Nephron progenitor cell (in vitro differentiated cells): Measurements from ENCODE around the gene COL13A1.

Source experiments
- DNase-seq: peaks from one replicate; pipeline ENCODE4 v3.0.0; 2021
- H3K27ac Mint-ChIP-seq: 2 replicates; pipeline ENCODE4 v1.8.0; 2021; ENCODE audit warnings: mild to moderate bottlenecking, moderate library complexity, mixed read lengths
- H3K27me3 Mint-ChIP-seq: 2 replicates; pipeline ENCODE4 v1.8.0; 2021; ENCODE audit warnings: mild to moderate bottlenecking, low read depth, mixed read lengths; ENCODE audit not compliant: poor library complexity
- H3K36me3 Mint-ChIP-seq: 2 replicates; pipeline ENCODE4 v1.8.0; 2021; ENCODE audit warnings: low read depth, mixed read lengths
- H3K4me1 Mint-ChIP-seq: 2 replicates; pipeline ENCODE4 v1.8.0; 2021; ENCODE audit warnings: mixed read lengths
- H3K4me3 Mint-ChIP-seq: 2 replicates; pipeline ENCODE4 v1.8.0; 2021; ENCODE audit warnings: mild to moderate bottlenecking, moderate library complexity, mixed read lengths
- H3K9me3 Mint-ChIP-seq: 2 replicates; pipeline ENCODE4 v1.8.0; 2021; ENCODE audit warnings: mild to moderate bottlenecking, moderate library complexity, mixed read lengths
- TF ChIP-seq, protein P1 (sequence below): fragments of 200-600 bp; sonication (generic); IDR thresholded peaks from 2 replicates; pipeline ENCODE4 v1.5.0; 2021; ENCODE audit warnings: antibody characterized with exemption

COL13A1 gene

DNA sequence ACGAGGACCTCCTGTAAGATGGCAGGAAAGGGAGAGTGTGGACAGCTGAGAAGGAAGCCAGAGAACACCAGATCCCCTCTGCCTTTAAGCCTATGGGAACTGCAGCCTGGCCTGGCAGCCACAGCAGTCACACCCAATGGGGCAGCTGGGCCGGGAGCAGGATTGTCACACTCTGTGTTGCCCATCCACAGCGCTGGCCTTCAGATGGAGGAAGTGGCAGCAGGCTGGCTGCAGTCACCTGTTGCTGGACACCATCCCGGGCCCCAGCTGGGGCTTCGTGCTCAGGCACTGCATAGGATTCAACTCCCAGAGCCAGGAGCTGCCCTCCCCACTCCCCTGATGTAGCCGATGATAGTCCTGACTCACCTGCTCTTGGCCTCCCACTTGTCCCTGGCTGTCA is 114.4 kb downstream of the COL13A1 start:
- DNase-seq = no peak
- H3K9me3 Mint-ChIP-seq = no peaks in the 10 kb centered on the region
- TF ChIP-seq, protein P1, sequence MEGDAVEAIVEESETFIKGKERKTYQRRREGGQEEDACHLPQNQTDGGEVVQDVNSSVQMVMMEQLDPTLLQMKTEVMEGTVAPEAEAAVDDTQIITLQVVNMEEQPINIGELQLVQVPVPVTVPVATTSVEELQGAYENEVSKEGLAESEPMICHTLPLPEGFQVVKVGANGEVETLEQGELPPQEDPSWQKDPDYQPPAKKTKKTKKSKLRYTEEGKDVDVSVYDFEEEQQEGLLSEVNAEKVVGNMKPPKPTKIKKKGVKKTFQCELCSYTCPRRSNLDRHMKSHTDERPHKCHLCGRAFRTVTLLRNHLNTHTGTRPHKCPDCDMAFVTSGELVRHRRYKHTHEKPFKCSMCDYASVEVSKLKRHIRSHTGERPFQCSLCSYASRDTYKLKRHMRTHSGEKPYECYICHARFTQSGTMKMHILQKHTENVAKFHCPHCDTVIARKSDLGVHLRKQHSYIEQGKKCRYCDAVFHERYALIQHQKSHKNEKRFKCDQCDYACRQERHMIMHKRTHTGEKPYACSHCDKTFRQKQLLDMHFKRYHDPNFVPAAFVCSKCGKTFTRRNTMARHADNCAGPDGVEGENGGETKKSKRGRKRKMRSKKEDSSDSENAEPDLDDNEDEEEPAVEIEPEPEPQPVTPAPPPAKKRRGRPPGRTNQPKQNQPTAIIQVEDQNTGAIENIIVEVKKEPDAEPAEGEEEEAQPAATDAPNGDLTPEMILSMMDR = no peak
- H3K4me1 Mint-ChIP-seq = peaks cover 38% of the 10 kb centered on the region
- peaks cover 2% of the 10 kb centered on the region for H3K36me3 Mint-ChIP-seq
- H3K4me3 Mint-ChIP-seq = no peak overlapping the region
- no peak overlapping the region for H3K27ac Mint-ChIP-seq
- H3K27me3 Mint-ChIP-seq = peaks cover 48% of the 10 kb centered on the region

DNA sequence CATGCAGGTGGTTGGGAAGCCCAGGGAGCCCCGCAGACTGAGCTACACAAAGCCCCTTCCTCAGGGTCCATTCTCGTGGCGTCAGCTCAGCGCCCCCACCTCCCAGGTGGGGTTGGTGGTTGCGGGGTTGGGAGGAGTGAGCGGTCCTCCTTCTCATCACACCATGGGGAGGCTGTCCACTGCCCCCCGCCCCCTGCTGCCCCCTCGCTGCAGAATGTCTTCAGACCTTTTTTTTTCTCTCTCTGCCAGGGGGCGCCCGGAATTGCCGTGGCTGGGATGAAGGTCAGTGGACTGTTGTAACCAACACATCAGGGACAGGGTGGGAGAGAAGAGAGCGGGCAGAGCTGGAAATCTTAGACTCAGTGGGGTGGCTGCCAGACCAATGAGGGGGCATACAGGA is 116.3 kb downstream of the COL13A1 start:
- TF ChIP-seq, protein P1 = no peak
- Mint-ChIP-seq H3K27ac (no peak overlapping the region), H3K36me3 (peaks cover 6% of the 10 kb centered on the region), H3K4me3 (no peak overlapping the region), H3K9me3 (no peaks in the 10 kb centered on the region), H3K27me3 (peaks cover 51% of the 10 kb centered on the region), H3K4me1 (peaks cover 20% of the 10 kb centered on the region)
- no peak for DNase-seq

DNA sequence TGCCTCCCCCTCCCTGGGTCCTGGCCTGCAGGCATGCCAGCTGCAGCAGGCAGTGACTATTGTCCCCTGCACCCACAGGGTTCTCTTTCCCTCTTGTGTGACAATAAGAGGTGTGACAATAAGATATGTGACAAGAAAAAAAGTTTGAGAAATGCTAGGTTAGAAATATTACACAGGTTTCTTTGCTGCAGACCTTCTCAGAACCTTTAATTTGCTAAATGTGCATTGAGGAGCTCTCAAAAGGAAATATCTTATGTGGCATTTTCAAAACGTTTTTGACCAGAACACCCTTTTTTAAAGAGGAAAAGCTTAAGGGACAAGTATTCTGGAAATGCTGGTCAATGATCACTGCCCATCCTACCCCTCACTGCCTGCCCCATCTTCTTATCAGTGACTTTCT is 117.5 kb downstream of the COL13A1 start:
- peaks cover 51% of the 10 kb centered on the region for H3K27me3 Mint-ChIP-seq
- H3K4me1 Mint-ChIP-seq = peaks cover 8% of the 10 kb centered on the region
- no peak for DNase-seq
- TF ChIP-seq, protein P1 = no peak
- H3K27ac Mint-ChIP-seq = no peak overlapping the region
- H3K36me3 Mint-ChIP-seq = peaks cover 6% of the 10 kb centered on the region
- no peaks in the 10 kb centered on the region for H3K9me3 Mint-ChIP-seq
- H3K4me3 Mint-ChIP-seq = no peak overlapping the region

DNA sequence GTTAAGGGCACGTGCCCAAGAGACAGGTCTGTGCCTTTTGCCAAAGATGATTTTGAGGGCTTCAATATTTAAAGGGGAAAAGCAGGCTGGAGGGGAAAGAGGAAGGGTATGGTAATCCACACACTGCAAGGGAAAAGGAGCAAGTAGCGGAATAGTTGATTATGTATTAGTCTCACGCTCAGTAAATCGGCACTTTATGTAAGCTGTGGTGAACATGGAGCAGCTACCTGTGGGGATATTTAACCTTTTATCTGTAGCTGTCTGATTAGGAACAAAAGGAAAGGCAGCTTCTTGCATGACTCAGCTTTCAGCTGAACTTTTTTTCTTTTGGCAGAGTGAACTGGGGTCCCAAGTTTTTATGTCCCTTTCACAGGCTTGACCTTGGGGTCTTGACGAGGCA is 123.4 kb downstream of the COL13A1 start:
- DNase-seq = no peak
- H3K27me3 Mint-ChIP-seq = peaks cover 15% of the 10 kb centered on the region
- H3K4me3 Mint-ChIP-seq = no peak overlapping the region
- no peak overlapping the region for H3K27ac Mint-ChIP-seq
- H3K9me3 Mint-ChIP-seq = peaks cover 4% of the 10 kb centered on the region
- H3K36me3 Mint-ChIP-seq = peaks cover 11% of the 10 kb centered on the region
- TF ChIP-seq, protein P1 = no peak
- peaks cover 23% of the 10 kb centered on the region for H3K4me1 Mint-ChIP-seq

DNA sequence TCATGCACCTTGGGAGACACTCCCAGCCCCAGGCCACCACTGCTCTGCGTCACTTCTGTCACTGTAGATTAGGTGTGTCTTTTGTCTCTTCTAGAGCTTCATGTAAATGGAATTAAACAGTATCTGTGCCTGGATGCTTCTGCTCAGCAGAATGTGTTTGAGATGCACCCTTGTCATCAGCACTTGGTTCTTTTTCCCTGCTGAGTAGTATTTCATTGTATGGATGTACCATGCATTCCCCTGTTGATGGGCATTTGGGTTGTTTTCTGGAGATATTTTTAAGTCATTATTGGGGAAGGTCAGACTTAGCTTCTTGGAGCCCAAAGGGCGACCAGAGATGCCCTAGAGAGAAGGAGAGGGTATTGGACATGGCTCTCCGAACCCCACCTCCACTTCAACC is 126.6 kb downstream of the COL13A1 start:
- H3K27ac Mint-ChIP-seq = no peak overlapping the region
- TF ChIP-seq, protein P1 = no peak

DNA sequence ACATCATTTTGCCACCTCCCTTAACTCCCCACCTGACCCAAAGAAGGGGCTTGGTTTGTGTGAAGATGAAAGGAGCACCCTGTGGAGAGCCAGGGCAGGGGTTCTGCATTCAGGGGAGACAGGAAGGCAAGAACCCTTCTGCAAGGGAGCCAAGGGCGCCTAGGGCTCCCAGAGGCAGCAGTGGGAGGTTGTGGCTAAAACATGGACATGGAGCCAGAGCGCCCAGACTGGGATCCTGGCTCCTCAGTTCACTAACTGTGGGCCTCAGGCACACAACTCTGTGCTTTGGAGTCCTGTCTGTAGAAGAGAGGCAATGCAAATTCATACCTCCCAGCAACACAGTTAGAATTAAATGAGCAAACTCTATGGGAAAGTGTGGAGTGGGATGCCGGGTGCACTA is 127.9 kb downstream of the COL13A1 start:
- peaks cover 5% of the 10 kb centered on the region for H3K36me3 Mint-ChIP-seq
- no peak overlapping the region for H3K4me3 Mint-ChIP-seq
- H3K27me3 Mint-ChIP-seq = peaks cover 10% of the 10 kb centered on the region
- peaks cover 4% of the 10 kb centered on the region for H3K9me3 Mint-ChIP-seq
- H3K27ac Mint-ChIP-seq = no peak overlapping the region
- no peak for DNase-seq
- H3K4me1 Mint-ChIP-seq = peaks cover 19% of the 10 kb centered on the region
- TF ChIP-seq, protein P1 = no peak

More for the DNA sequence above, 126.6 kb downstream of the COL13A1 start:
- Mint-ChIP-seq H3K9me3 (peaks cover 4% of the 10 kb centered on the region), H3K36me3 (peaks cover 5% of the 10 kb centered on the region), H3K27me3 (peaks cover 10% of the 10 kb centered on the region), H3K4me1 (peaks cover 23% of the 10 kb centered on the region), H3K4me3 (no peak overlapping the region)
- DNase-seq = no peak
